Measurements from ENCODE around the gene ANKRD39. TPM values are rescaled to one million over a fixed set of nuclear protein-coding genes. Genes with fewer than 3 reads are reported as not detected.

The ANKRD39 gene
- total RNA-seq, 1 donor from 2014 or later = 9.4 TPM

GRCh38 chr2:96832408-96832753, 25.4 kb downstream of the ANKRD39 start:
- no peak overlapping the region for H3K4me3 ChIP-seq
- DNase-seq = no peak

GRCh38 chr2:96831679-96832078, 26.1 kb downstream of the ANKRD39 start:
- Histone ChIP-seq H3K4me3 (no peak overlapping the region), H3K4me1 (peaks cover 16% of the 10 kb centered on the region), H3K36me3 (peaks cover 83% of the 10 kb centered on the region), H3K9me3 (no peaks in the 10 kb centered on the region), H3K27me3 (ENCODE audit: low read depth) (no peaks in the 10 kb centered on the region), H3K27ac (no peak overlapping the region)
- intact Hi-C loops (cut with DNase I) = no loop called here
- TF ChIP-seq CTCF (IDR thresholded peaks at IDR 0.05) = no peak
- DNase-seq (no peak), ATAC-seq (peak in 1 of 2 donors; percentile 46)

More at GRCh38 chr2:96832408-96832753, 25.4 kb downstream of the ANKRD39 start:
- peaks cover 78% of the 10 kb centered on the region for H3K36me3 ChIP-seq
- TF ChIP-seq CTCF (IDR thresholded peaks at IDR 0.05) = no peak
- no peaks in the 10 kb centered on the region for H3K9me3 ChIP-seq
- no peak for ATAC-seq
- intact Hi-C loops (cut with DNase I) = no loop called here
- H3K27me3 ChIP-seq (ENCODE audit: low read depth) = no peaks in the 10 kb centered on the region
- H3K27ac ChIP-seq = peak overlapping the region; percentile 60
- H3K4me1 ChIP-seq = peaks cover 16% of the 10 kb centered on the region

GRCh38 chr2:96830044-96830562, 27.7 kb downstream of the ANKRD39 start:
- no peak for TF ChIP-seq CTCF (IDR thresholded peaks at IDR 0.05)
- H3K27me3 ChIP-seq (ENCODE audit: low read depth) = no peaks in the 10 kb centered on the region
- no peak for ATAC-seq
- peaks cover 98% of the 10 kb centered on the region for H3K36me3 ChIP-seq
- no peak overlapping the region for H3K4me3 ChIP-seq
- H3K9me3 ChIP-seq = no peaks in the 10 kb centered on the region
- DNase-seq = no peak
- H3K27ac ChIP-seq = no peak overlapping the region
- intact Hi-C loops (cut with DNase I) = no loop called here
- H3K4me1 ChIP-seq = peaks cover 16% of the 10 kb centered on the region

GRCh38 chr2:96828874-96829273, 28.9 kb downstream of the ANKRD39 start:
- DNase-seq = no peak
- Histone ChIP-seq H3K27ac (no peak overlapping the region), H3K4me3 (no peak overlapping the region), H3K27me3 (ENCODE audit: low read depth) (no peaks in the 10 kb centered on the region), H3K9me3 (no peaks in the 10 kb centered on the region), H3K36me3 (peaks cover 90% of the 10 kb centered on the region), H3K4me1 (peaks cover 22% of the 10 kb centered on the region)
- intact Hi-C loops (cut with DNase I) = no loop called here
- TF ChIP-seq CTCF (IDR thresholded peaks at IDR 0.05) = no peak
- ATAC-seq = no peak

GRCh38 chr2:96828436-96828835, 29.4 kb downstream of the ANKRD39 start:
- Histone ChIP-seq H3K9me3 (no peaks in the 10 kb centered on the region), H3K4me3 (no peak overlapping the region), H3K27me3 (ENCODE audit: low read depth) (no peaks in the 10 kb centered on the region), H3K36me3 (peaks cover 88% of the 10 kb centered on the region), H3K4me1 (peaks cover 27% of the 10 kb centered on the region), H3K27ac (no peak overlapping the region)
- TF ChIP-seq CTCF (IDR thresholded peaks at IDR 0.05) = no peak
- DNase-seq (no peak), ATAC-seq (no peak)
- intact Hi-C loops (cut with DNase I) = no loop called here

All from lower lobe of right lung (tissue), 2 donors.